GM21717 (cell line): ENCODE results near the gene RASGRP1.

ENCODE experiments used
- ATAC-seq: cut with Tn5 transposase; IDR thresholded peaks from one replicate; pipeline ENCODE4 v1.9.1; 2021; ENCODE audit warnings: mild to moderate bottlenecking, moderate library complexity; ENCODE audit not compliant: unreplicated experiment

RASGRP1 gene

GRCh38 chr15:38508647-38509046 is 56.0 kb downstream of the RASGRP1 start:
- no peak for ATAC-seq

GRCh38 chr15:38507570-38507969 is 57.0 kb downstream of the RASGRP1 start:
- ATAC-seq, result no peak

- no peak for ATAC-seq
Observed at GRCh38 chr15:38506997-38507396, 57.6 kb downstream of the RASGRP1 start.

- ATAC-seq, result no peak
Observed at GRCh38 chr15:38504680-38505467, 59.7 kb downstream of the RASGRP1 start.

- no peak for ATAC-seq
Observed at GRCh38 chr15:38503496-38503895, 61.1 kb downstream of the RASGRP1 start.

GRCh38 chr15:38499651-38500050 is 65.0 kb downstream of the RASGRP1 start:
- ATAC-seq, result no peak

GRCh38 chr15:38496151-38496550 is 68.5 kb downstream of the RASGRP1 start:
- no peak for ATAC-seq

- no peak for ATAC-seq
Observed at GRCh38 chr15:38490242-38490922, 74.2 kb downstream of the RASGRP1 start.

GRCh38 chr15:38487378-38487777 is 77.2 kb downstream of the RASGRP1 start:
- ATAC-seq, result no peak

- ATAC-seq, result no peak
Observed at GRCh38 chr15:38486936-38487335, 77.7 kb downstream of the RASGRP1 start.

- no peak for ATAC-seq
Observed at GRCh38 chr15:38482572-38482971, 82.0 kb downstream of the RASGRP1 start.

- ATAC-seq, result no peak
Observed at GRCh38 chr15:38481761-38482160, 82.9 kb downstream of the RASGRP1 start.

GRCh38 chr15:38481113-38481512 is 83.5 kb downstream of the RASGRP1 start:
- ATAC-seq, result no peak

GRCh38 chr15:38479756-38480155 is 84.9 kb downstream of the RASGRP1 start:
- ATAC-seq, result no peak

- no peak for ATAC-seq
Observed at GRCh38 chr15:38479266-38479665, 85.3 kb downstream of the RASGRP1 start.

- ATAC-seq, result no peak
Observed at GRCh38 chr15:38477637-38478036, 87.0 kb downstream of the RASGRP1 start.

GRCh38 chr15:38476120-38476519 is 88.5 kb downstream of the RASGRP1 start:
- ATAC-seq, result no peak

GRCh38 chr15:38475361-38475760 is 89.3 kb downstream of the RASGRP1 start:
- no peak for ATAC-seq

GRCh38 chr15:38474155-38474757 is 90.4 kb downstream of the RASGRP1 start:
- peak; percentile 90 for ATAC-seq

GRCh38 chr15:38471974-38472373 is 92.6 kb downstream of the RASGRP1 start:
- ATAC-seq, result no peak

- no peak for ATAC-seq
Observed at GRCh38 chr15:38470816-38471215, 93.8 kb downstream of the RASGRP1 start.

- ATAC-seq, result no peak
Observed at GRCh38 chr15:38464675-38465074, 99.9 kb downstream of the RASGRP1 start.
